GM12873 (cell line): Measurements from ENCODE around the gene FAM107A.

Experiments used
- TF ChIP-seq, protein P1 (sequence below): IDR thresholded peaks from 2 replicates; pipeline ENCODE4 v1.5.1; 2012; ENCODE audit warnings: low read depth, mild to moderate bottlenecking, moderate library complexity, low read length, control low read depth; ENCODE audit not compliant: insufficient read depth; ENCODE audit errors: missing control alignments

FAM107A gene

GRCh38 chr3:58607816-58608215, 30.6 kb upstream of the FAM107A start:
- TF ChIP-seq, protein P1, sequence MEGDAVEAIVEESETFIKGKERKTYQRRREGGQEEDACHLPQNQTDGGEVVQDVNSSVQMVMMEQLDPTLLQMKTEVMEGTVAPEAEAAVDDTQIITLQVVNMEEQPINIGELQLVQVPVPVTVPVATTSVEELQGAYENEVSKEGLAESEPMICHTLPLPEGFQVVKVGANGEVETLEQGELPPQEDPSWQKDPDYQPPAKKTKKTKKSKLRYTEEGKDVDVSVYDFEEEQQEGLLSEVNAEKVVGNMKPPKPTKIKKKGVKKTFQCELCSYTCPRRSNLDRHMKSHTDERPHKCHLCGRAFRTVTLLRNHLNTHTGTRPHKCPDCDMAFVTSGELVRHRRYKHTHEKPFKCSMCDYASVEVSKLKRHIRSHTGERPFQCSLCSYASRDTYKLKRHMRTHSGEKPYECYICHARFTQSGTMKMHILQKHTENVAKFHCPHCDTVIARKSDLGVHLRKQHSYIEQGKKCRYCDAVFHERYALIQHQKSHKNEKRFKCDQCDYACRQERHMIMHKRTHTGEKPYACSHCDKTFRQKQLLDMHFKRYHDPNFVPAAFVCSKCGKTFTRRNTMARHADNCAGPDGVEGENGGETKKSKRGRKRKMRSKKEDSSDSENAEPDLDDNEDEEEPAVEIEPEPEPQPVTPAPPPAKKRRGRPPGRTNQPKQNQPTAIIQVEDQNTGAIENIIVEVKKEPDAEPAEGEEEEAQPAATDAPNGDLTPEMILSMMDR = no peak

DNA sequence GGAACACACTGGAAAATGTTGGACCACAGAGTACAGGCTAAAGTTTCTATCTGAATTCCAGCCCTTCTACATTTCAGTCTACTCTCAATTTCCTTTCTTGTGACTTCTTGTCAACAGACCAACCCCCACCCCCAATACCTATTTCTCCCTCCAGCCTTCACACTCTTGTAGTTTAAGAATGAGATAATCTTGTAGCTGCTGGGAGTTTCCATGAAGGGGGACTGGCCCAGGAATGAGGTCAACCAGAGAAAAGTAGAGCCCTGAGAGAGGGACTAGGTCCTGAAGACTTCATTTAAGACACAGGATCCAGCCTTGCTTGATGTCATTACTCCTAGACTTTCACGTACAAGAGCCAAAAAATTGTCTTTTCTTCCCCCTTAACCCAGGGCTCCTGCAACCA, 29.5 kb upstream of the FAM107A start:
- TF ChIP-seq, protein P1 = no peak

- TF ChIP-seq, protein P1 = no peak
These were observed 26.8 kb upstream of the FAM107A start for GRCh38 chr3:58604031-58604430.

DNA sequence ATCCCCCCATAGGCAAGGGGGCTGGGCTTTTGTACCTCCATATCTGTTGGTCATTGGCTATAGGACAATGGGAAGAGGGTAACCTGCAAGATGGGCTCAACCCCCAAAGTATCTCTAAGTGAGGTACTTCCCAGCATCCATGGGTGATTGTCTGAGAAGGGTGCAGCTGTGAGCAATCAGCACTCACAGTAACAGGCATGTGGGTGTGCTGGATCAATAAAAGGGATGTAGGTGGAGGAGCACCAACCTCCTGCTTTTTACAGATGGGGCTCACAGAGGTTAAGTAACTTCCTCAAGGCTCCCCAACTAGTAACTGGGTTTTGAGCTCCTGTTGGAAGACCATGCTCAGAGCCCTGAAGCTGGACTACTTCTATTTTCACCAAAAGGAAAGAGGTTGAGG, 26.4 kb upstream of the FAM107A start:
- TF ChIP-seq, protein P1 = no peak

DNA sequence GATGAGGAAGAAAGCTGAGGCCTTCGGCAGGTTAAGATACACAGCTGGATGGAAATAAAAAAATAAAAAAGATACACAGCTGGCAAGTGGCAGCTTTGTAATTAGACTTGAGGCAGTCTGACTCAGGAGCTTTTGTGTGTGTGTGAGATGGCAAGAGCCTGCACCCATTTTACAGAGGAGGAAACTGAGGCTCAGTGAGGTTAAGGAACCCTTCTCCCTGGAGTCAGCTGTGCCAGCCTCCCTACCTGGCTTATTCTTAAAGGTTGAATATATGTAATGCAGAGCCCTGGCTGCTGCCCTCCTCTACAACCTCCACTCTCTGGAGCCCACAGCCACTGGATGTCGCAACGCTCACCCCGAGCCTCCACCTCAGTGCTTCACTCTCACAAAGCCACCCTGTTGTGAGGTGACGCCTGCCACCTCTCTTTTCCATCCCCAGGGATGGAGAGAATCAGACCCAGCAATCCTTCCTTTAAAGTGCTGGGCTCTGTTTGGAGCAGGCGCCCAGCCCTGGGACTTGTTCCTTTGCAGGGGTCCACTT, 20.6 kb upstream of the FAM107A start:
- TF ChIP-seq, protein P1 = no peak

GRCh38 chr3:58596834-58597518, 19.8 kb upstream of the FAM107A start:
- TF ChIP-seq, protein P1 = no peak

DNA sequence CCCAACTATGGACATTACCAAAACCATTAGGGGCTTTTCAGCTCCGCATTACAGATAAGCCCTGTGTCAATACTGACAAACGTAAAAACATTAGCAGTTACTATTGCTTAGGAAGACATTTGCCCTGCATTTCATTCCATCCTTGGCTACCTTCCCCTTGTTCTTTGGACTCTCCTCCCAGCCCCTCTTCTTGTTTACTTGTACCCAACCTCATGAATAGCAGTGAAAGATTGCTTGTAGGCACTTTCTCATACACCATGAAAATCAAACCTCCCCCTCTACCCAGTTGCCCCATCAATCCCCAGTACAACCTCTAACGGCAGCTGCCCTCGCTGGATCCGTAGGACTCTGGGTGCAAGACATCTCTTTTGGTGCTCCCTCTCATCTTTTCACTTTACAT, 16.9 kb upstream of the FAM107A start:
- TF ChIP-seq, protein P1 = no peak
